Fibroblast of upper back skin (primary cell): ENCODE data around the gene ICE1.
A peak's percentile ranks its signal among the peaks of the same experiment; 100 is the strongest.
"Not testable (repeated sequence)": the region's sequence is repeated elsewhere in the genome, so short reads cannot be mapped to it uniquely, and the experiment has no call there.

Source experiments
- DNase-seq: peaks from one replicate; pipeline ENCODE4 v3.0.0-alpha.2; 2013

The ICE1 gene, protein sequence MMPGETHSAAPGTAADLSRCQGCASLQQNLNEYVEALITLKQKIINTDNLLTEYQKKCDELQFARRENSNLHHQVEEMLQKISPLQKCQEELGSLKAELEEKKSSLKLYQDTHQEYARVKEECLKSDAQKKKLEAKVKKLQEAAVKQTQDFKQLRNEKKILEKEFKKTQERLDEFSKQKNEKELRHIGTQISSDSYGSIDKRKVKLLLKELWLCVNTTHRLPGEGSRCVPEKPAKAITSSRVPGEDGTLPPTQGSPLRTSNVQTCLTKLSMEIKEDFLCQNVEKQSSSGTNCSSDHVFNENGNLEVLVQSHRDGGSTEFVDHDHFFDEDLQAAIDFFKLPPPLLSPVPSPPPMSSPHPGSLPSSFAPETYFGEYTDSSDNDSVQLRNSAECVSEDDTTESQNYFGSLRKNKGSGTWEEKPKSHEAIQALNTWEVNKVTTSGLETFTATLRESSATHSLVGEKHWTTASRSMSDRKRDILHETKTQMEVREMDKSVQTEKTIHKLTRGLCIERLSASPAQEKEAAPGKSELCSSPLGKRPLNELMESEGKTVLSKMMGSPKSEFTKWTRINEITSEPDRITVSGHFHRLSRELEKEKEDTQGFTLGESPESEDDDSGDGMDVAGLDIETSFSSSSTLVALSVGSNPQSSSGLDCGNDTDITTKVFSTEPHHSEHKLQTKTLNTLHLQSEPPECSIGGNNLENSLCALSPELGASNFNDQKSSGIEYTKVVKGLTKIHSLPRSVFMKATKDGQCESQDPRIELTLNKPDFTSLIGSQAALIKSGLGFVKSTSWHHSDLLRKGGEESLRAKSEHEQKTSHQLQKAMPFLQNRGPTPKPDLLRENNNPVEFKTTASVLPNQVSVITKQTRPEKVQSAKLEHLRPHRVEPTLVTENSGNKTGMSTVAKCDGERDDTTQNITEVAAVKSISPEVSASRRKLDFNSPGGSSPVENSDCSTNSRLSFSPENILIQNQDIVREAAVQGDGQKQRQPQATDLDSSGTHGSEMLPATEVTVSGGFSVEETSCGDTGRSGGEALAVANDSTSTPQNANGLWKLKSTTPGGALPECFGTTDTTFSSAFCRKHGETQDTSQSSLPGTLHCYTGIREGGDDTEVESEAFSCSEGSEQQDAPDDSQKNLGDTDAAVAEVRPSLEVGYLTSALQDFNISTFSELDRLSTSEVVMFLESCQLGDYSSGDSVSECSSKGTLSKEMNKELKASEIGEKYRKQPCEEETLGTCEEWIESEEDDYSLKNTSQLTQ (N-terminal part only)

DNA sequence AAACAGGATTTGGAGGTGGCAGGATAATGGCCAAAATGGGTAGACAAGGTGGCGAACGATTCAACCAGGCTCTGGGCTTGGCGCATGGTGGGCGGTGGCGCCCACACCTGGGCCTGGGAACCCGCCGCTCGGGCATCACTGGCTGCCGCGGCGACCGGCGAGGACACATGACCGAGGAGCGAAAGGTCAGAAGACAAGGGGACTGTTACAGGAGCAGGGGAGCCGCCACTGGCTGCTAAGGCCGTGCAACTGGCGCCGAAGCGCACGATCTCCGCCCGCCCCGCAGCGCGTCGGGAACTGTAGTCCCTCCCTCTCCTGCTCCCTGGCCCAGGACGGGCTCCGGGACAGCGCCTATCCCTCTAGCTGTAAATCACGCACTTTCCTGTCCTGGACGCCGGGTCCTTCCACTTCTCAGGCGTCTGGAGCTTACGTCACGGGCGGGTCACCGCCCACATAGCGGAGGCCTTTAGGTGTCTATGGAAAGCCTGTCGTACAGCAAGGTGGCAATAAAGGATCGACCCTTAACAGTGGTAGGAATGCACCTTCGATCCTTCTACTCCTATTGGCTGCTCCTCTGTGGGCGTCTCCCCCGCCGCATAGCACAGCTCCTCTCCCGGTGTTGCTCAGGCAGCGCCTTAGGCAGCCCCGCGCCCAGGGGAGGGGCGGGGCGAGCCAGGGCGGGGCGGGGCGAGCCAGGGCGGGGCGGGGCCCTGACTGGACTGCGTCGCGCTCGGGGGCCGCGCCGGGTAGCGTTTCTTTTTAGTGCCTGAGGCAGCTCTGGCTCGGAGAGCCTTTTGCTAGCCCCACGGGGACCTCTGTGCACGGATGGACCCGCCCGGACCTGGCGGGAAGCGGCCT lies at the start of gene ICE1:
Gene ICE1, plus strand, starts transcription at position 717 of the 858 bp plus-strand sequence. CDS start 239 bp downstream, outside the sequence.
- DNase-seq, result peak; percentile 98

DNA sequence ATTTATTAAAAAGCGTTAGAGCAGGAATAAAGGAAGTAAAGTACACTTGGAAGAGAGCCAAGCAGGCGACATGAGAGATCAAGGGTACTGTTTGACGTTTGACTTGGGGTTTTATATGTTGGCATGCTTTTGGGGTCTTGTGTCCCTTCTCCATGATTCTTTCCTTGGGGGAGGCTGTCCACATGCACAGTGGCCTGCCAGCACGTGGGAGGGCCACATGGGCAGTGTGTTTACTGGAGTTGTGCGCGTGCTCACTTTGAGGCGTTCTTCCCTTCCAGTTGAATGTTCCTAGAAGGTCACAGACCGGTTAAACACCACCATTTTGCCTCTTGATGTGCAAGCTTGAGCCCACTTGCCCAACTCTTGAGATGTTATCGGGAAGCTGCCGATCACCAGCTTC lies 49.5 kb upstream of the ICE1 start:
- no peak for DNase-seq

DNA sequence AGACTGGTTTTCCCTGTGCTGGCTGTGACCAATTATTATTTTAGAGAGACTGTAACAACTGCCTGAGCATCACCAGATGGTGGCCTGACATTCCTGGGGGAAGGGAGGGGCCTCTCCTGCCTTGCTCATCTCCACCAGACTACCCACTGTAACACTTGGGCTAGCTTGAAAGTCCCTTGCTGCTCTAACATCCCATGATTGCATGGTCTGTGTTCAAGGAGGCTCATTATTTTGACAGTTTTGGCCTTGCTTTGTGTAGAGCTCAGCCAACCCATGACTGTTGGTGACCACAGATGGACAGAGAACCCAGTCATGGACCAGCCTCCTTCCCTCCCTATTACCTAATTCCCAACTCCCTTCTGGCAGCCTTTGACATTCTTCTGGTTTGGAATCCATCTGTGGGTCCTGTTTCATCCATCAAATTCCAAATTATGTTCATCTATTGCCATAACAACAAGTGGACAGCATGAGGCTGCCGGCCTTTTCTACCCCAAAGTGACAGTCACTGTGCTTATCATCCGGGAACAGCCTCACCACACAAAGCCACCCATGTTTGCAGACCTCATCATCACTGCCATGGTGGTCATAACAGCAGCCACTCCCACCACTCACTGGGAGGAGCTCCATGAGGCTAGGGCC lies 49.0 kb upstream of the ICE1 start:
- DNase-seq, result peak; percentile 29

DNA sequence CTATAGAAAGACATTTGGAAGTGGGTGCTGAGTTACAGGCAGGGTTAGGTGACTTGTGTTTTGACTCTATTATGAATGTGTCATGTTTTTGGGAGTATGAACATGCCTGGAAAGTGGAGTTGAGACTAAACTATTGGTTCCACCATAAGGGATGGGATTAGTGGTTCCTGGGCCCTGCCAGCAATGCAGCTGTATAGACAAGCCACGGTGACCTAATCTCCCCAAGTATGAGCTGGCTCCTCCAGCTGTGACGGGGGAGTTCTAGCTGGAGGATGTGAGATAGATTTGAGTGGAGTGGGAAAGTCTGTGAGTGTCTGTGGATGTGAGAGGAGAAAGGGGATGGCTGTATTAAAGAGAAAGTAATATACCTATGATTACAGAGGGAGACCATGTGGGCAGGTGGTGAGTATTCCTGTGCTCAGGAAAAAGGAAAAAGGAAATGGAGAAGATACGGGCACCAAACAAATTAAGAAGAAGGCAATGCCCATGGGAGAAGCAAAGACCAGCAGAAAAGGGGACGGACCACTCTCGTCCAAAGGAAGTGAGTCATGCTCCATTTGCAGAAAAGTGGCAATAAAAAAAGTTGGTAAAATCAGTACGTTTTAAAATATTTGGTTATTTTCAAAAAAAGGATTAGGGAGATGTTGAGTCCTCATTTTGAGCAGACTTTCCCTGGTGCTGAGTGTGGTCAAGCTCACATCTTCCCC lies 48.3 kb upstream of the ICE1 start:
- DNase-seq, result peak; percentile 70

DNA sequence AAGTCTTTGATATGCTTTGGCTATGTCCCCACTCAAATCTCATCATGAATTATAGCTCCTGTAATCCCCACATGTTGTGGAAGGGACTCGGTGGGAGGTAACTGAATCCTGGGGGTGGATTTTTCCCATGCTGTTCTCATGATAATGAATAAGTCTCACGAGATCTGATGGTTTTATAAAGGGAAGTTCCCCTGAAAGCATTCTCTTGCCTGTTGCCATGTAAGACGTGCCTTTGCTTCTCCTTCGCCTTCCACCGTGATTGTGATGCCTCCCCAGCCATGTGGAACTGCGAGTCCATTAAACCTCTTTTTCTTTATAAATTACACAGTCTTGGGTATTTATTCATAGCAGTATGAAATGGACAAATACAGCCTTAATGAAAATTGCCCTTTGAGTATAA lies 44.7 kb upstream of the ICE1 start:
- DNase-seq, result no peak

DNA sequence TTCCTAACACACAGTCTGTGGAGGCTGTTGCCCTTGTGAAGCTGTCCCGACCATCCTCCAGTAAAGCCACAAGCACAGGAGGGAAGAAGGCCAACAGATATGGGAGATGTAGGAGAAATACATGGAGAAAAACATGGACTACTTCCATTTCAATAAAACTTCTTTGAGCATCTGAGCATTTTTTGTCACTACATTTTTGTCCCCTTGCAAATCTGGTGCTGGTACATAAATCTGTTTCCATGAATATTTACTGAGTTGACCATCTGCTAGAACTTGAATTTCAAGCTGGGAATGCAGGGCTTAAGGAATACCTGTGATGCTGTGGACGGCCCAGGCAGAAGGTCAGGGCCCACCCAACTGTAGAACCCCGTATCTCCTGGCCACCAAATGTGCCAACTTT lies 43.9 kb upstream of the ICE1 start:
- DNase-seq, result no peak

DNA sequence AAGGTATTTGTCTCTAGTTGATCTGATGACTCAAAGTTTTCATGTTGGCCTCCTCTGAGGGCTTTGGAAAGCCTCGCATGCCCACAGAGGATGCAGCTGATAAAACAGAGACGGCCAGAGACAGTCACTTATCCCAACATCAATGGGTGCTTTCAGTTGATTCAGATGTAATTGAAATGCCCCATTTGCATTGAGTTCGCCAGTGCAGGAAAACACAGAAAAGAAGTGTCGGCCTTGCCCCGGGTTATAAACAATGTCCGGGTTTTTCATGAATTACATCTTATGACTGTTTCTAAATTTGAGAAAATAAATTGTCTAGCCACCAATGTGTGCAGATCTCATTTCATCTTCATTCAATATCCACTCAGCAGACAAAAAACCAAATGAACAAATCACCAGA lies 42.2 kb upstream of the ICE1 start:
- DNase-seq, result no peak

DNA sequence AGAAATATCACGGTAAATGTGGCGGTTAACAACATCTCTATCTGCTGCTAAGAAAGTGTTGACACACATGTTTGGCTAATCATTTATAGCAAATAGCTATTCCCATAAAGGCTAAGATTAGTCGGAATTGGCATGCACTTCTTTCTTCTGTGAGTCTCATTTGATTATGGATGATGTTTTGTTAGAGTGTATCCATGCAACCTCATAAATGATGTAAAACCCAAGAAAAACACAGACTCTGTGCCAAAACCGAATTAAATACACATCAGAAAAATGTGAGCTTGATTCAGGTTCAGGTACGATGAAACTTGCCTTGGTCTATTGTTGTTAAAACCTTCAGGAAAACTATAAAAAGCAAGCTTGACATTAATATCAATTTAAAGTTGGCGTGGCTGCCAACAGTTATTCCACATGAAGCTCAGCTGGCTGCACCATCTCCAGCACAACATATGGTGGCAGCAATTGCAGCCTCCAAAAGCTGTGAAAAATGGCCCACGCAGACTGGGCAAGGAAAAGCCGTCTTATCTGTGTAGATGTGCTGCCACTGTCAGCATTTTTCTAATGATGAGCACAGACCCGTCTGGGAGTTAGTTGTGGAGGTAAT lies 41.1 kb upstream of the ICE1 start:
- DNase-seq, result peak; percentile 14

DNA sequence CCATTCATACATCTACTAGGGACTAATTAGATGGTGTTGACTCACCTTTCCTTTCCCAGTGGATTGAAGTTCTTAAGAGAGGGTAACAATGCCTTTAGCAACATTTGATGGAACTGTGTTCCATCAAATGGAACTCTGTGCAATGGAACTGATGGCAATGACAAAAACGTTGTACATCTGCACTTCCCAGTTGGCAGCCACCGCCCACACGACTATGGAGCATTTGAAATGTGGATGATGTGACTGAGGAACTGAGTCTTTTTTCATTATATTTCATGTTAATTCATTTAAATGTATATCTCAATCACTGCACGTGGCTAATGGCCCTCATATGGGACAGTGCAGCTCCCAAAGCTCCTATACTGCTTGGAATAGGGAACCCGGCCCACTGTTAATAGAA lies 39.0 kb upstream of the ICE1 start:
- no peak for DNase-seq

DNA sequence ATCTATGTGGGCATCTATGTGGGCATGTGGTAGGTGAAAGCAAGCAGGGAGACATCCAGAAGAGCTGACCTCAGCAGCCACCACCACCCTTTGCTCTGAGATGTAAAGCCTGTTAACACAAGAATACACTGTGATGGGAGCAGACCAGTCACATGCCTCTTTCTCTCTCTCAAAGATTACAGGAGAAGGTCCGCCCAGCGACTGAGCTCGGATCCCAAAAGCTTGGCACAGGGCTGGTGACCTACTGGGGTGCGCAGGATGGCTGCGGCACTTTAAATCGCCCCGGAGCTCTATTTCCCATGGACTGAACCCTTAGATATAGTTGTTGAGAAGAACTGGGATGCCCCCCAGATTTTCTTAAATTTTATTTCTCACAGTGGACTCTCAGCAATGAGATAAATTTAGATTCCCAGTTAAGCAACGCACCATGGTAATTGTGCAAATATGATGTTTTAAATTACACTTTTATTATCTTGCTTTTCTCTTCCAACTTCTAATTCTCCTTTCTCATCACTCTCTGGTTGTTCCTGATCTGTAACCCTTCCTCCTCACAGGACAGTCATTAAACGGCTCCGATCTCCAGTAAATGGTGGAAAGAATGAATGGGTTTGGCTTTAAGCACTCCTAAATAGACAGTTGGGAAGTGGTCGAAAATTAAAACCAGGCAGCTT lies 37.7 kb upstream of the ICE1 start:
- DNase-seq, result no peak

DNA sequence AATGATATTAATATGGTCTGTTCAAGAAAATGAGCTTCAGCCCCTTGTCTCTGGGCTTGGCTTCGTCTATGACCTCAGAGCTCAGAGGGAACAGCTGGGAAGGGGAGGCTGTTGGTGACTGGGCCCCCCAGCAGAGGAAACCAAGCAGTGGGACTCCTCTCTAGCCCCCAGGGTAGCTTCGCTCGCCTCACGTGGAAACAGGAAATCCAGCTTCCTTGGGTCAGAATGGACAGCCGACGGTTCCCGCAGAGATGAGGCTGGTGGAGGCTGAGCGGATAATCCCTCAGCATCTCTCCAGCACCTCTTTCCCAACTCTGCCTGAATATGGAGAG lies 37.2 kb upstream of the ICE1 start:
- DNase-seq, result no peak

DNA sequence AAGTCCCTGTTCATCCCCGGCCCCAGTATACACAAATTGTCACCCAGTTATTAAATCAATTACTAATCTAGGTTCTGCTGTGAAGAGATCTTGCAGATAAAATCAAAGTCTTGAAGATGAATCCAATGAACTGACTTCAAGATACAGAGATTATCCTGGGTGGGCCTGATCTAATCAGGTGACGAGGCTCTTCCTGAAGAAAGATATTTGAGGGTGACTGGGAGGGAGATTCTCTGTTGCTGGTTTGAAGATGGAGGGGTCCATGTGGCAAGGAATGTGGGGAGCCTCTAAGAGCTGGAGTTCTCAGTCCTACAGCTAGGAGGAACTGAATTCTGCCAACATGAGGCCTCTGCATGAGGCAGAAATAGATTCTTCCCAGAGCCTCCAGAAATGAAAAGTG lies 36.1 kb upstream of the ICE1 start:
- DNase-seq, result no peak

DNA sequence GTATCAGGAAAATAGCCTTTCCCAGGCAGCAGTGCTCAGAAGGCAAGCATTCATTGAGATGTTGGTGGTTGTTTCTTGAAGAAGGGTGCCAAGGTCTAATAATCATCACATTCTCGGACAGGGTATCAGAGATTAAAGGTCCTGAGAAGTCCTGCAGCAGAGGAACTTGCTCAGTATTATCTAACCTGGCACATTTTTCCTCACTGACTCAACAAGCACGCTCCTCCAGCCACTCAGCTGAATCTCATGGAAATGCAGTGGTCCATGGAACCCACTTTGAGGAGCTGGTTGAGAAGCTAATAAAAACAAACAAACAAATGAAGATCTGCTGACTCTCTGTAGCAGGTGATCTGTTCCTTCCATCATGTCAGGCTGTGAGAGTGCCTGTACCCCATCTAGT lies 35.3 kb upstream of the ICE1 start:
- DNase-seq, result no peak

DNA sequence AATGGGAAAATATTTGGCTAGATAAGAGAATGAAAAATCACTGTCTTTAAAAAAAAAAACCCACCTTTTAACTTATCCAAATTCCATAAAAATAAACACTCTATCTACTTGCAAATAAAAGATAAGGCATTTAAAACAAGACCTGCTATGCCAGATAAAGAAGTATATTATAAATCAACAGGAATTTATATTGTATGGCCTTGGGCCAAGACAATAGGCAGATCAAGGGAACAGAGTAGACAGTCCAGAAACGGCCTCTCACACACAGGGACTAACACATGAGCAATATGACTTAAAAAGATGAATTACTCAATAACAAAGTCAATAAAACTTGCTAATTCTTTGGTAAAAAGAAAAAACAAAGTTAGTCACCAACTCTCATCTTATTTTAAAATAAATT lies 34.7 kb upstream of the ICE1 start:
- no peak for DNase-seq

DNA sequence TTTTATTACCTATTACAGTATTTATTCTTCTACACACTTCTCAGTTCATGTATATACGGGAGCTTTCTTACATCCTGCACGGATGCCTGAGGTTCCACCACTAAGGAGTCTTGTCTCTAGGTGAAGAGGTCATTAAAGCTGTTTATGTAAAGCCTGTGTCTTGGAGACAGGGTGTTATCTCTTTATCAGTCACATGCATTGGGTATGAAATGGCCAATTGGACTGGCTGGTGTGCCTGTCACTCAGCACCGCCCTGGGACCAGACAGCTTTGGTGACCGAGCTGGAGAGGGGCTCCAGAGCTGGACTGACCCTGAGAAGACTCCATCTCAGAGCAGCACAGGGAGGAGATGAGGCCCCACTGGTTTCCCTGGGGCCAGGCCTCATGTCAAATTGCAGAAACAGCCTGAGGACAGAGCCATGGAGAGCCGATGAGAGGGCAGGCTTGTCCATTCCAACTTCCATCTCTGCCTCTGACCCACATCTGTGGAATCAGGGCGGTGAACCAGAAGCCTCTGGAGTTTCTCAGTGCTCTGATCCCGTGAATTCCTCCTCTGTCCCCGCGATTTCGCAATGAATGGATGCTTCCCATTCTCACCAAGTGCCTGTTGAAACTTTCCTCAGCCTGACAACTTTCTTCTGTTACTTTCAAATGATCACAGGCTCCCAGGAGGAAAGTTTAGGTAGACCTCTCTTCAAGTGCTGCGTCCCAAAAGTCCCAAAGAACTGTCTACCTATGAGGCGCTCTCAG lies 32.2 kb upstream of the ICE1 start:
- not testable (repeated sequence) for DNase-seq

DNA sequence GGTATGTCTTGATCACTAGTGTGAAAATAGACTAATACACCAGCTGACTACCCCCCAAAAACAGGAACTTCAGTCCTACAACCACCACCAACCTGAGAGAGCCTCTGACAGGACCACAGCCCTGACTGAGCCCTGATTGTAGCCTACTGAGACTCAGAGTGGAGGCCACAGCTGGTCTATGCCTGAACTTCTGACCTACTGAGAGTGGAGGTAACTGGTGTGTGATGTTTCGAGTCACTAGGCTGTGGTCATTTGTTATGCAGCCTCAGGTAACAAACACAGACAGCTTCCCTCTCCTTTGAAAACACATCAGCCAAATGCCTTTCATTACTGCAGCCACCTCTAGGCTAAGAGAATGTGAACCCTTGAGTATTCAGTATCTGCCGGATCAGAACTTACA lies 30.0 kb upstream of the ICE1 start:
- DNase-seq, result not testable (repeated sequence)

DNA sequence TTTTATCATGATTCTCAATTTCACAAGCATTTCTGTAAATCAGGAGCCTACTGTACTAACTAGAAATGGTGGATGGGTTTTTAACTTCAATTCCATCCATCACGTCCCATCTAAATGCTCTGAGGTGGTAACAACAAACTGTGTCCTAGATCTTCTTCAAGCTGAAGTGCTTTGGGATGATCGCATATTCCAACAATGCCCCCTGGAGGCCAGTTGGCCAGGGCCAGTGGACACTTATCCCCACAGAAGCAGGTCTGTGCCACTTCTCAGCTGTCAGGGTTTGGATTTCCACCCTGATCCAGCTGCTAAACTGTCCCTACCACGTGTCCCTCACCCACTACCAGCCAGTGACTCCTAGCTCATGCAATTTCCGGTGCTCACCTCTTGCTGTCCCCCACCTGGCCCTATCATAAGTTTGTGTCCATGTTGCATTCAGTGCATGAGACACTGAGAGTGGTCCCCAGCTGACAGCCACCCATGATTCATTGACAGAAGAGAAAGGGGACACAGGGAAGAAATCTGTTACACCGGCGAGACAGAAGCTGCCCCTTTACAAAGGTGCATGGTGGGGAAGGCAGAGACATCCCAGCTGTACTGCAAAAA lies 28.0 kb upstream of the ICE1 start:
- DNase-seq, result peak; percentile 59

DNA sequence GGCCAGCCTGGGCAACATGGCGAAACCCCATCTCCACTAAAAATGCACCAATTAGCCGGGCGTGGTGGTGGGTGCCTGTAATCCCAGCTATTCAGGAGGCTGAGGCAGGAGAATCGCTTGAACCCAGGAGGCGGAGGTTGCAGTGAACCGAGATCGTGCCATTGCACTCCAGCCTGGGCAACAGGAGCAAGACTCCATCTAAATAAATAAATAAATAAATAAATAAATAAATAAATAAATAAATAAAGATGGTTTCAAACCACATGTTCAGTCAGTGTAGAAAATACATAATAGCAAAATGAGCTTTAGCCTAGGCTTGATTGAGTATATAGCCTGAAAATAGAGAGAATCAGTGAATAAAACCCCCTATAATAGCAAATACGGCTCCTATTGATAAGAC lies 27.4 kb upstream of the ICE1 start:
- DNase-seq, result not testable (repeated sequence)

DNA sequence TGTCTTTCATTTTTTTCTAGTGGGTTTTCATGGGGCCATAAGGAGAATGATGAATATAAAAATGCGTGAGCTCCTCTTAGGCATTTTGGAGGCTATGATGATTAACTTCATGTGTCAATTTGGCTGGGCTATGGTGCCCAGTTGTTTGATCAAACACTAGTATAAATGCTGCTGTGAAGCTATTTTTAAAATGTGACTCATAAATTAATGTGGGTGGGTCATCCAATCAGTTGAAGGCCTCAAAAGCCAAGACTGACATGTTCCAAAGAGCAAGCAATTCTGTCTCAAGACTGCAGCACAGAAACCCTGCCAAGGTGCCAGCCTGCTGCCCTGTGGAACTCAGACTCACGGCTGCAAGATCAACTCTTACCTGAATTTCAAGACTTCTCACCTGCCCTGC lies 24.4 kb upstream of the ICE1 start:
- DNase-seq, result no peak
